Tibial nerve (tissue), 4 donors: Measurements from ENCODE around the gene ABHD11. TPM values are rescaled to one million over a fixed set of nuclear protein-coding genes. Genes with fewer than 3 reads are reported as not detected.
"Not testable (repeated sequence)": the region's sequence is repeated elsewhere in the genome, so short reads cannot be mapped to it uniquely, and the experiment has no call there.

Experiments
- DNase-seq, 2 donors: peaks; one replicate each; pipeline ENCODE4 v3.0.0-alpha.2; 2019; ENCODE audit warnings: low spot score in 2 of 2
- H3K27ac ChIP-seq, 4 donors: fragments of 200-600 bp; sonication (generic) in 3 of 4; one replicate each; pipeline ENCODE4 v1.5.1; 2017 to 2019; ENCODE audit warnings: mild to moderate bottlenecking in 1 of 4
- H3K27me3 ChIP-seq, 2 donors: fragments of 200-600 bp; sonication (generic) in 1 of 2; one replicate each; pipeline versions ENCODE4 v1.5.1 to v1.6.0; 2017 to 2019
- H3K36me3 ChIP-seq, 3 donors: fragments of 200-600 bp; sonication (generic); one replicate each; pipeline ENCODE4 v1.5.1; 2018 to 2019
- H3K4me1 ChIP-seq, 4 donors: fragments of 200-600 bp; sonication (generic) in 3 of 4; one replicate each; pipeline ENCODE4 v1.5.1; 2017 to 2019
- H3K4me3 ChIP-seq, 4 donors: fragments of 200-600 bp; sonication (generic) in 3 of 4; one replicate each; pipeline ENCODE4 v1.5.1; 2017 to 2019; ENCODE audit warnings: mild to moderate bottlenecking in 1 of 4, moderate library complexity in 1 of 4
- H3K9me3 ChIP-seq, 4 donors: fragments of 200-600 bp; sonication (generic) in 3 of 4; one replicate each; pipeline ENCODE4 v1.5.1; 2017 to 2019
- CTCF ChIP-seq, 5 experiments: fragments of 200-600 bp in 3 of 5; fragments of 450-650 bp in 2 of 5; sonication (generic) in 3 of 5; IDR thresholded peaks; one replicate each; pipeline ENCODE4 v1.5.1; 2016 to 2019; ENCODE audit warnings: antibody characterized with exemption in 5 of 5, mild to moderate bottlenecking in 3 of 5, moderate library complexity in 2 of 5
- EP300 ChIP-seq, 2 donors: sonication (generic); formaldehyde crosslinking; IDR thresholded peaks; one replicate each; pipeline ENCODE4 v1.6.1; 2017; ENCODE audit warnings: antibody characterized with exemption in 2 of 2, mild to moderate bottlenecking in 1 of 2
- POLR2A ChIP-seq, 2 donors: fragments of 450-650 bp; IDR thresholded peaks; one replicate each; pipeline ENCODE4 v1.6.1; 2017; ENCODE audit warnings: antibody characterized with exemption in 2 of 2, mild to moderate bottlenecking in 2 of 2, moderate library complexity in 2 of 2
- WGBS, 2 donors: methylation state at CpG; one replicate each; pipeline ENCODE4 v1.1.5; 2018; 5-methylcytosine and 5-hydroxymethylcytosine counted together
- total RNA-seq, 4 donors: library from RNA; depleted of rRNA; stranded (reverse); fragments of >200 nt; gene quantifications; one replicate each; pipeline ENCODE4 v1.1.0, GENCODE V29; 2016

The ABHD11 gene
- total RNA-seq, 4 donors from 2014 or later = 7.5 to 19.2 (median 10.9) TPM

GRCh38 chr7:73717025-73717807 is 21.4 kb downstream of the ABHD11 start:
- TF ChIP-seq CTCF (IDR thresholded peaks at IDR 0.05) (no peak), POLR2A (IDR thresholded peaks at IDR 0.05) (no peak), EP300 (IDR thresholded peaks at IDR 0.05) (no peak)

GRCh38 chr7:73716318-73716890 is 22.2 kb downstream of the ABHD11 start:
- TF ChIP-seq CTCF (IDR thresholded peaks at IDR 0.05) (no peak), EP300 (IDR thresholded peaks at IDR 0.05) (no peak), POLR2A (IDR thresholded peaks at IDR 0.05) (no peak)
- WGBS, 2 donors = 74 to 75% methylated on average over 4 of the region's 4 CpGs
- Histone ChIP-seq H3K27me3 (no peaks in the 10 kb centered on the region), H3K4me3 (no peak overlapping the region), H3K27ac (no peak overlapping the region), H3K36me3 (peaks cover 0 to 9% (median 0%) of the 10 kb centered on the region in 3 donors), H3K4me1 (peaks cover 0 to 35% (median 10%) of the 10 kb centered on the region in 4 donors), H3K9me3 (no peaks in the 10 kb centered on the region)
- no peak for DNase-seq

More at GRCh38 chr7:73717025-73717807, 21.4 kb downstream of the ABHD11 start:
- H3K9me3 ChIP-seq = no peaks in the 10 kb centered on the region
- peaks cover 0 to 9% (median 0%) of the 10 kb centered on the region in 3 donors for H3K36me3 ChIP-seq
- no peak overlapping the region for H3K27ac ChIP-seq
- H3K4me1 ChIP-seq = peaks cover 0 to 35% (median 10%) of the 10 kb centered on the region in 4 donors
- H3K27me3 ChIP-seq = no peaks in the 10 kb centered on the region
- WGBS, 2 donors = 67 to 75% methylated on average over 12 to 13 of the region's 13 CpGs
- H3K4me3 ChIP-seq = no peak overlapping the region
- no peak for DNase-seq

GRCh38 chr7:73715648-73716317 is 22.8 kb downstream of the ABHD11 start:
- Histone ChIP-seq H3K36me3 (peaks cover 0 to 9% (median 0%) of the 10 kb centered on the region in 3 donors), H3K27me3 (no peaks in the 10 kb centered on the region), H3K9me3 (no peaks in the 10 kb centered on the region), H3K4me1 (peaks cover 0 to 35% (median 10%) of the 10 kb centered on the region in 4 donors), H3K27ac (no peak overlapping the region), H3K4me3 (no peak overlapping the region)
- DNase-seq = no peak
- TF ChIP-seq CTCF (IDR thresholded peaks at IDR 0.05) (no peak), POLR2A (IDR thresholded peaks at IDR 0.05) (no peak), EP300 (IDR thresholded peaks at IDR 0.05) (no peak)
- 70 to 73% methylated on average over 15 to 16 of the region's 16 CpGs for WGBS, 2 donors

- not testable (repeated sequence) for H3K9me3 ChIP-seq, H3K27ac ChIP-seq, H3K4me3 ChIP-seq, H3K27me3 ChIP-seq, DNase-seq
- Histone ChIP-seq H3K4me1 (peaks cover 0 to 20% (median 4%) of the 10 kb centered on the region in 4 donors), H3K36me3 (peaks cover 0 to 18% (median 0%) of the 10 kb centered on the region in 3 donors)
- WGBS, 2 donors = 91 to 99% methylated on average over 6 of the region's 6 CpGs
Observed at GRCh38 chr7:73713319-73713718, 25.3 kb downstream of the ABHD11 start.

GRCh38 chr7:73712773-73713172 is 25.8 kb downstream of the ABHD11 start:
- no peak for TF ChIP-seq EP300 (IDR thresholded peaks at IDR 0.05)
- TF ChIP-seq POLR2A (IDR thresholded peaks at IDR 0.05) = no peak
- no peak for TF ChIP-seq CTCF (IDR thresholded peaks at IDR 0.05)
- Histone ChIP-seq H3K36me3 (peaks cover 0 to 20% (median 0%) of the 10 kb centered on the region in 3 donors), H3K9me3 (no peaks in the 10 kb centered on the region), H3K27me3 (no peaks in the 10 kb centered on the region), H3K4me1 (peaks cover 0 to 14% (median 2%) of the 10 kb centered on the region in 4 donors), H3K4me3 (no peak overlapping the region), H3K27ac (no peak overlapping the region)
- 67 to 80% methylated on average over 1 of the region's 1 CpG for WGBS, 2 donors
- DNase-seq = no peak
